CD14-positive monocyte (primary cell): ENCODE data around the gene DLEU7. TPM values are rescaled to one million over a fixed set of nuclear protein-coding genes. Genes with fewer than 3 reads are reported as not detected.
A peak's percentile ranks its signal among the peaks of the same experiment; 100 is the strongest.

Experiments used
- DNase-seq, 3 donors: peaks; one replicate each; pipeline ENCODE4 v3.0.0-alpha.2; 2011 to 2022
- H2AFZ ChIP-seq: 2 replicates; pipeline ENCODE4 v1.6.0; 2012; ENCODE audit warnings: mild to moderate bottlenecking, low read depth, low read length, inconsistent platforms; ENCODE audit not compliant: insufficient read depth, poor library complexity, severe bottlenecking
- H3K27ac ChIP-seq, 2 donors: 1 replicate in 1 of 2; 2 replicates in 1 of 2; pipeline ENCODE4 v1.5.1; 2012 to 2013; ENCODE audit warnings: low read length in 2 of 2, control low read depth in 1 of 2, inconsistent platforms in 1 of 2, low read depth in 1 of 2, mild to moderate bottlenecking in 1 of 2
- H3K27me3 ChIP-seq, 2 donors: one replicate each; pipeline versions ENCODE4 v1.6.0 to v1.6.1; 2011 to 2013; ENCODE audit warnings: low read length in 2 of 2; ENCODE audit not compliant: control insufficient read depth in 2 of 2, insufficient read depth in 2 of 2
- H3K36me3 ChIP-seq, 2 donors: replicated peaks in 1 of 2; 1 replicate in 1 of 2; 2 replicates in 1 of 2; pipeline versions ENCODE4 v1.5.1 to v1.6.1; 2012 to 2013; ENCODE audit warnings: low read length in 2 of 2, control low read depth in 1 of 2, inconsistent platforms in 1 of 2, mild to moderate bottlenecking in 1 of 2; ENCODE audit not compliant: insufficient read depth in 2 of 2, control insufficient read depth in 1 of 2
- H3K4me1 ChIP-seq, 2 donors: 1 replicate in 1 of 2; 2 replicates in 1 of 2; pipeline versions ENCODE4 v1.5.1 to v1.6.1; 2012 to 2013; ENCODE audit warnings: low read length in 2 of 2, control low read depth in 1 of 2, inconsistent platforms in 1 of 2, mild to moderate bottlenecking in 1 of 2, moderate library complexity in 1 of 2; ENCODE audit not compliant: insufficient read depth in 2 of 2, control insufficient read depth in 1 of 2
- H3K4me2 ChIP-seq: replicated peaks from 2 replicates; pipeline ENCODE3; 2012; ENCODE audit warnings: low read length, moderate library complexity, mild to moderate bottlenecking; ENCODE audit not compliant: poor library complexity, severe bottlenecking; ENCODE audit errors: extremely low read depth
- H3K4me3 ChIP-seq, 3 experiments: fragments of 200-600 bp in 1 of 3; sonication (generic) in 1 of 3; replicated peaks in 1 of 3; 1 replicate in 2 of 3; 2 replicates in 1 of 3; pipeline ENCODE4 v1.5.1; 2011 to 2013; ENCODE audit warnings: low read length in 3 of 3, mild to moderate bottlenecking in 3 of 3, control low read depth in 2 of 3, low read depth in 2 of 3, inconsistent platforms in 1 of 3, moderate library complexity in 1 of 3
- H3K79me2 ChIP-seq: 2 replicates; pipeline ENCODE4 v1.6.0; 2012; ENCODE audit warnings: mild to moderate bottlenecking, control low read depth, inconsistent platforms, low read length, moderate library complexity; ENCODE audit not compliant: insufficient read depth
- H3K9ac ChIP-seq: 2 replicates; pipeline ENCODE4 v1.6.0; 2017; ENCODE audit warnings: low read length, mild to moderate bottlenecking; ENCODE audit not compliant: insufficient read depth, poor library complexity, severe bottlenecking
- H3K9me3 ChIP-seq, 2 donors: replicated peaks in 1 of 2; 1 replicate in 1 of 2; 2 replicates in 1 of 2; pipeline versions ENCODE4 v1.5.1 to v1.6.1; 2012 to 2013; ENCODE audit warnings: low read length in 2 of 2, control low read depth in 1 of 2; ENCODE audit not compliant: control insufficient read depth in 1 of 2, insufficient read depth in 1 of 2
- H4K20me1 ChIP-seq: 2 replicates; pipeline ENCODE4 v1.6.0; 2012; ENCODE audit warnings: mild to moderate bottlenecking, low read length, control low read depth, moderate library complexity; ENCODE audit not compliant: insufficient read depth
- H3K27ac Mint-ChIP-seq, 7 donors: one replicate each; pipeline ENCODE4 v1.8.0; 2020; ENCODE audit warnings: mild to moderate bottlenecking in 7 of 7, mixed read lengths in 7 of 7, moderate library complexity in 6 of 7, inconsistent platforms in 2 of 7
- H3K27me3 Mint-ChIP-seq, 3 donors: one replicate each; pipeline ENCODE4 v1.8.0; 2021 to 2022; ENCODE audit warnings: low read depth in 3 of 3, mild to moderate bottlenecking in 3 of 3, mixed read lengths in 3 of 3, moderate library complexity in 3 of 3, inconsistent platforms in 1 of 3
- H3K36me3 Mint-ChIP-seq, 2 donors: one replicate each; pipeline ENCODE4 v1.8.0; 2020; ENCODE audit warnings: mixed read lengths in 2 of 2, inconsistent platforms in 1 of 2, mild to moderate bottlenecking in 1 of 2
- H3K4me1 Mint-ChIP-seq: one replicate; pipeline ENCODE4 v1.8.0; 2020; ENCODE audit warnings: mild to moderate bottlenecking, mixed read lengths
- H3K4me3 Mint-ChIP-seq, 2 donors: one replicate each; pipeline ENCODE4 v1.8.0; 2020; ENCODE audit warnings: mild to moderate bottlenecking in 2 of 2, mixed read lengths in 2 of 2, moderate library complexity in 1 of 2
- H3K9me3 Mint-ChIP-seq, 7 donors: one replicate each; pipeline ENCODE4 v1.8.0; 2020 to 2022; ENCODE audit warnings: mixed read lengths in 7 of 7, mild to moderate bottlenecking in 6 of 7, moderate library complexity in 6 of 7, inconsistent platforms in 2 of 7
- WGBS: methylation state at CpG from one replicate; pipeline ENCODE4 v1.1.5; 2013; ENCODE audit warnings: missing lambda C conversion rate; ENCODE audit not compliant: insufficient coverage; 5-methylcytosine and 5-hydroxymethylcytosine counted together
- intact Hi-C, 2 donors: fragments of 100-400 bp; cut with micrococcal nuclease; formaldehyde crosslinking; loops; one replicate each; pipeline versions ENCODE4 v1.15.0 to v1.15.1; 2023
- polyA plus RNA-seq, 3 donors: library from polyadenylated mRNA; depleted of rRNA in 1 of 3; unstranded in 2 of 3; stranded (reverse) in 1 of 3; fragments of 300-500 nt in 2 of 3; fragments of >200 nt in 1 of 3; fragmentation: Illumina TruSeq in 2 of 3; gene quantifications; 1 replicate in 2 of 3; 2 replicates in 1 of 3; pipeline ENCODE4 v1.2.3, GENCODE V29; 2012 to 2021
- TF ChIP-seq, protein P1 (sequence below): fragments of 200-600 bp; IDR thresholded peaks from one replicate; pipeline ENCODE4 v1.8.0; 2022; ENCODE audit warnings: antibody characterized with exemption, mild to moderate bottlenecking

DLEU7 gene
- polyA plus RNA-seq, 3 donors, result 1.4 to 16.1 (median 13.0) TPM

DNA sequence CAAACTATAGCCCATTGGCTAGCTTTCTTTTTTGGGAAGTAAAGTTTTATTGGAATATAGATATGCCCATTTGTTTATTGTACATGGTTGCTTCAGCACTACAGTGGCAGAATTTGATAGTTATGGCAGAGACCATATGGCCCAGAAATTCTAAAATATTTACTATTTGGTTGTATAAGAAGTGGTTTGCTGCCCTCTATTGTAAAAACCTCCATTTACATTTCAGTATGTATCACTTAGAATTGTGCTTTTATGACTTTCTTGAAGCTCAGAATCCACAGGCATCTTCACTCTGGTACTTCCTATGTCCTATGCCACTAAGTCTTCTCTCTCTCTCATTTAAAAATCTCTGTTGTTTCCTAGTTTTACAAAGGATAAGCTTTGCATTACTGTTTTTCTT lies 37.7 kb downstream of the DLEU7 start:
- Histone ChIP-seq H3K9me3 (peaks cover 10 to 12% of the 10 kb centered on the region in 2 donors), H3K36me3 (no peaks in the 10 kb centered on the region), H3K9ac (no peak overlapping the region), H3K4me1 (peaks cover 22 to 33% of the 10 kb centered on the region in 2 donors), H3K27ac (no peak overlapping the region), H3K4me3 (no peak overlapping the region), H2AFZ (no peak overlapping the region), H3K27me3 (no peaks in the 10 kb centered on the region), H3K79me2 (no peaks in the 10 kb centered on the region), H4K20me1 (no peaks in the 10 kb centered on the region), H3K4me2 (no peak overlapping the region)
- intact Hi-C loops, result loop anchor here (10.0 kb wide), 2 partner anchors 91 to 831 kb away; no protein-coding TSS in a partner anchor
- DNase-seq, result no peak
- Mint-ChIP-seq H3K4me3 (no peak overlapping the region), H3K27ac (no peak overlapping the region), H3K4me1 (peaks cover 32% of the 10 kb centered on the region), H3K9me3 (peaks cover 3 to 13% (median 8%) of the 10 kb centered on the region in 7 donors), H3K36me3 (peaks cover 0 to 2% of the 10 kb centered on the region in 2 donors), H3K27me3 (peaks cover 0 to 2% (median 0%) of the 10 kb centered on the region in 3 donors)
- TF ChIP-seq, protein P1, sequence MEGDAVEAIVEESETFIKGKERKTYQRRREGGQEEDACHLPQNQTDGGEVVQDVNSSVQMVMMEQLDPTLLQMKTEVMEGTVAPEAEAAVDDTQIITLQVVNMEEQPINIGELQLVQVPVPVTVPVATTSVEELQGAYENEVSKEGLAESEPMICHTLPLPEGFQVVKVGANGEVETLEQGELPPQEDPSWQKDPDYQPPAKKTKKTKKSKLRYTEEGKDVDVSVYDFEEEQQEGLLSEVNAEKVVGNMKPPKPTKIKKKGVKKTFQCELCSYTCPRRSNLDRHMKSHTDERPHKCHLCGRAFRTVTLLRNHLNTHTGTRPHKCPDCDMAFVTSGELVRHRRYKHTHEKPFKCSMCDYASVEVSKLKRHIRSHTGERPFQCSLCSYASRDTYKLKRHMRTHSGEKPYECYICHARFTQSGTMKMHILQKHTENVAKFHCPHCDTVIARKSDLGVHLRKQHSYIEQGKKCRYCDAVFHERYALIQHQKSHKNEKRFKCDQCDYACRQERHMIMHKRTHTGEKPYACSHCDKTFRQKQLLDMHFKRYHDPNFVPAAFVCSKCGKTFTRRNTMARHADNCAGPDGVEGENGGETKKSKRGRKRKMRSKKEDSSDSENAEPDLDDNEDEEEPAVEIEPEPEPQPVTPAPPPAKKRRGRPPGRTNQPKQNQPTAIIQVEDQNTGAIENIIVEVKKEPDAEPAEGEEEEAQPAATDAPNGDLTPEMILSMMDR, result no peak

DNA sequence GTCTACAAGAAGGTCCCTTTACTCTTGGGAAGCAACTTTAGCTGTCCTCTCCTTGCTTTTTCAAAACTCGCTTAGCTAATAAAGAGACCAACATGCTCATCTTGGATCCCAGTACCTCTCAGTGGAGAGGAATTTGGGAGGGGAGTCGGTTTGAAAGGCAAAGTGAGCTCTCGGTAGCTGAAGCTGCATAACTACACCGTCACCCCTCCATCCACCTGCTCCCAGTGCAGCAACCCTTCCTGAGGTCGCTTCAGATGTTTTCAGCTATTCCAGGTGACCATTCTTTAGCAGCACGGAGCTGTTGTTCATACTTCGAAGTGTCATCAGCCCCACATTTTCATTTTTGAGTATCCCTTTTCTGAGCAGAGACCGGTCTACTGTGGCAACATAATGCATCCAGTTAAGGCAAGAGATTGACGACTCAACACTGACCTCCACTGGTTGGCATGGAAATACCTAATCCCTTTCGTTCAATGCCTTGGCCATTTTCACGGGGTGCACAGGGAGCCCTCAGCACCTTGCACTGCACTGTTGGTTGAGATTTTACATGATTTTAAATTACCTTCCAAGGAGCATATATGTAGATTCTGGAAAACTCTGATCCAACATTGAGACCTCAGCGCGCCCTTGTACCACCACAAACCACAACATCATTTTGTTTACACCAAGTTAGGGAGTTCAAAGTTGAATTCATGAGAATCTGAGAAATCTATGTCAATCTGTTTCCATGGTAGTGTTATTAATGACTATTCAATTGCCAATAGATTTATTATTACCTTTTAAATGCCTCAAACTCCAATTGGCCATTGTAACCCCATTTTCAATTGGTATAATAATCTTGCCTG lies 42.2 kb downstream of the DLEU7 start:
- Mint-ChIP-seq H3K4me1 (peaks cover 29% of the 10 kb centered on the region), H3K27me3 (peaks cover 0 to 2% (median 0%) of the 10 kb centered on the region in 3 donors), H3K4me3 (peak overlapping the region; percentile 45 to 74), H3K9me3 (peaks cover 3 to 15% (median 8%) of the 10 kb centered on the region in 7 donors), H3K36me3 (peaks cover 0 to 2% of the 10 kb centered on the region in 2 donors), H3K27ac (peak overlapping the region in 2 of 7 donors; percentile 5 to 6)
- peaks cover 18 to 30% of the 10 kb centered on the region in 2 donors for H3K4me1 ChIP-seq
- peak overlapping the region in 1 of 2 donors; percentile 3 for H3K27ac ChIP-seq
- H3K9me3 ChIP-seq, result peaks cover 10 to 12% of the 10 kb centered on the region in 2 donors
- no peaks in the 10 kb centered on the region for H4K20me1 ChIP-seq
- H3K27me3 ChIP-seq, result no peaks in the 10 kb centered on the region
- intact Hi-C loops, result loop anchor here (5.0 to 10.0 kb wide), 3 partner anchors 87 to 827 kb away; no protein-coding TSS in a partner anchor
- WGBS, result 37% methylated on average over 5 of the region's 13 CpGs
- peak; percentile 69 to 76 (median 71) for DNase-seq
- H3K9ac ChIP-seq, result no peak overlapping the region
- TF ChIP-seq, protein P1, result peak; percentile 88
- peak overlapping the region in 1 of 3 experiments; percentile 26 for H3K4me3 ChIP-seq
- H2AFZ ChIP-seq, result no peak overlapping the region
- no peaks in the 10 kb centered on the region for H3K79me2 ChIP-seq
- no peaks in the 10 kb centered on the region for H3K36me3 ChIP-seq
- H3K4me2 ChIP-seq, result peak overlapping the region; percentile 38
